MM.1S (cell line): ENCODE measurements around the gene RASSF7.

Experiments
- EZH2 ChIP-seq: fragments of 300-600 bp; sonication (generic); optimal IDR thresholded peaks from 2 replicates; pipeline ENCODE3; 2017; ENCODE audit warnings: low read depth, mild to moderate bottlenecking, antibody characterized with exemption, low read length, mixed read lengths
- EZH2phosphoT487 ChIP-seq: fragments of 300-600 bp; sonication (generic); IDR thresholded peaks from 2 replicates; pipeline ENCODE4 v1.6.1; 2018; ENCODE audit warnings: antibody characterized with exemption, low read length
- TF ChIP-seq, protein P1 (sequence below): fragments of 300-600 bp; sonication (generic); IDR thresholded peaks from 2 replicates; pipeline ENCODE4 v1.5.1; 2016; ENCODE audit warnings: antibody characterized with exemption, low read length, mixed read lengths

DNA sequence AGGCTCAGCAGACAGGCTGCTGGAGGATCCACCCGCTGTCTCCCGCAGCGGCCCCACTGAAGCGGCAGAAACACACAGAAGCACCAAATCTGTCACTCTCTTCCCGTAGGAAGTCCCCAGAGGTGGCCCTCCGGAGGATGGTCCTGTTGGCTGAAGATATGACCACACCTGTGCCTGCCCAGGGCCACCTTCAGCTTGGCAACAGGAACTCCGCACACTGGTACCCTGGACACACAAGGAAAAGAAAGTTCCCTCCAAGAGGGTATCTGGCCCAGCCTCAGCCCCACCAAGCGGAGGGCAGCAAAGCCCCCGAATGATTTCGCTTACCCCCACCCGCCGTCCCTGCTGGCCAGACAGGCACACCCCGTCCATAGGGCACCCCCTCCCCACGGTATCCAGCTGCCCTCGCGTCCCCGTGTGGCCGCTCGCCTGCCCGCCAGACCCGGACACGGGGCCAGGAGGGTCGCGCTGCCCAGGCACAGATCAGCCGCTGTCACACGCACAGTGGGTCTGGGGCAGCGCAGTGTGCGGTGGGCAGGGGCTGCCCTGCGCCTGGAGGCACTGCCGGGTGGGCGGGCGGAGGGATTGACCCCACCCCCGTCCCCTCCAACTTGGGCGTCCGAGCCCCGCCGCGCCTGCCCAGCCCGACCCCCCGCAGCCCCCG is 7.0 kb downstream of the RASSF7 start:
- TF ChIP-seq, protein P1, sequence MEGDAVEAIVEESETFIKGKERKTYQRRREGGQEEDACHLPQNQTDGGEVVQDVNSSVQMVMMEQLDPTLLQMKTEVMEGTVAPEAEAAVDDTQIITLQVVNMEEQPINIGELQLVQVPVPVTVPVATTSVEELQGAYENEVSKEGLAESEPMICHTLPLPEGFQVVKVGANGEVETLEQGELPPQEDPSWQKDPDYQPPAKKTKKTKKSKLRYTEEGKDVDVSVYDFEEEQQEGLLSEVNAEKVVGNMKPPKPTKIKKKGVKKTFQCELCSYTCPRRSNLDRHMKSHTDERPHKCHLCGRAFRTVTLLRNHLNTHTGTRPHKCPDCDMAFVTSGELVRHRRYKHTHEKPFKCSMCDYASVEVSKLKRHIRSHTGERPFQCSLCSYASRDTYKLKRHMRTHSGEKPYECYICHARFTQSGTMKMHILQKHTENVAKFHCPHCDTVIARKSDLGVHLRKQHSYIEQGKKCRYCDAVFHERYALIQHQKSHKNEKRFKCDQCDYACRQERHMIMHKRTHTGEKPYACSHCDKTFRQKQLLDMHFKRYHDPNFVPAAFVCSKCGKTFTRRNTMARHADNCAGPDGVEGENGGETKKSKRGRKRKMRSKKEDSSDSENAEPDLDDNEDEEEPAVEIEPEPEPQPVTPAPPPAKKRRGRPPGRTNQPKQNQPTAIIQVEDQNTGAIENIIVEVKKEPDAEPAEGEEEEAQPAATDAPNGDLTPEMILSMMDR, result no peak
- TF ChIP-seq EZH2 (no peak), EZH2phosphoT487 (no peak)
